ENCODE data around the gene KCTD21.

DNA sequence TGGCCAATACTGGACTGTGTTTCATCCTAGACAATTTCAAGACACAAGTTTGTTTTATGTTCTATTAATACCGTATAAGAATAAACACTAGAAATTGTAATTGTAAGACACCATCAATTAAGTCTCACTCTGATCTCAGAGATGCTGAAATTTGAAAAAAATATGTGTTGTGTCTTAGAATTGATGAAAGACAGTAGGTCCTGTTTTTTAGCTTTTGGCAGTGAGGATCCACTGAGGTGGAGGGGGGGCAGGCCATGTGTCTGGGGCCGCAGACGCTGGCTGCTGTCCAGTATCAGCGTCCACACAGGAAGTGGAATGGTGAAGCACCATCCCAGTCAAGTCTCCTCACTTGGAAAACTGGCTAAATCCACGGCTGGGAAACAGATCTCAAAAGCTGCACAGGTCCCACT is 26.5 kb downstream of the KCTD21 start:
- TF ChIP-seq, protein P1, sequence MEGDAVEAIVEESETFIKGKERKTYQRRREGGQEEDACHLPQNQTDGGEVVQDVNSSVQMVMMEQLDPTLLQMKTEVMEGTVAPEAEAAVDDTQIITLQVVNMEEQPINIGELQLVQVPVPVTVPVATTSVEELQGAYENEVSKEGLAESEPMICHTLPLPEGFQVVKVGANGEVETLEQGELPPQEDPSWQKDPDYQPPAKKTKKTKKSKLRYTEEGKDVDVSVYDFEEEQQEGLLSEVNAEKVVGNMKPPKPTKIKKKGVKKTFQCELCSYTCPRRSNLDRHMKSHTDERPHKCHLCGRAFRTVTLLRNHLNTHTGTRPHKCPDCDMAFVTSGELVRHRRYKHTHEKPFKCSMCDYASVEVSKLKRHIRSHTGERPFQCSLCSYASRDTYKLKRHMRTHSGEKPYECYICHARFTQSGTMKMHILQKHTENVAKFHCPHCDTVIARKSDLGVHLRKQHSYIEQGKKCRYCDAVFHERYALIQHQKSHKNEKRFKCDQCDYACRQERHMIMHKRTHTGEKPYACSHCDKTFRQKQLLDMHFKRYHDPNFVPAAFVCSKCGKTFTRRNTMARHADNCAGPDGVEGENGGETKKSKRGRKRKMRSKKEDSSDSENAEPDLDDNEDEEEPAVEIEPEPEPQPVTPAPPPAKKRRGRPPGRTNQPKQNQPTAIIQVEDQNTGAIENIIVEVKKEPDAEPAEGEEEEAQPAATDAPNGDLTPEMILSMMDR (IDR thresholded peaks at IDR 0.05), result no peak
- TF ChIP-seq POLR2A (IDR thresholded peaks at IDR 0.05) (no peak), EP300 (IDR thresholded peaks at IDR 0.05) (no peak)

Data from tibial nerve (tissue), 4 donors.